Esophagus muscularis mucosa (tissue), 4 donors: ENCODE results near the gene UBE2R2. TPM values are rescaled to one million over a fixed set of nuclear protein-coding genes. Genes with fewer than 3 reads are reported as not detected.
"Not testable (repeated sequence)": the region's sequence is repeated elsewhere in the genome, so short reads cannot be mapped to it uniquely, and the experiment has no call there.

Experiments
- DNase-seq: peaks from one replicate; pipeline ENCODE4 v3.0.0-alpha.2; 2017; ENCODE audit errors: extremely low spot score
- H3K27ac ChIP-seq, 4 donors: fragments of 200-600 bp; sonication (generic); replicated peaks in 1 of 4; 1 replicate in 3 of 4; 2 replicates in 1 of 4; pipeline ENCODE4 v1.5.1; 2016 to 2019; ENCODE audit warnings: mild to moderate bottlenecking in 1 of 4
- H3K27me3 ChIP-seq, 4 donors: fragments of 200-600 bp; sonication (generic); one replicate each; pipeline versions ENCODE4 v1.5.1 to v1.6.0; 2016 to 2019
- H3K36me3 ChIP-seq, 4 donors: fragments of 200-600 bp; sonication (generic); one replicate each; pipeline ENCODE4 v1.5.1; 2016 to 2019
- H3K4me1 ChIP-seq, 4 donors: fragments of 200-600 bp; sonication (generic); one replicate each; pipeline ENCODE4 v1.5.1; 2016 to 2019
- H3K4me3 ChIP-seq, 4 donors: fragments of 200-600 bp; sonication (generic); 1 replicate in 2 of 4; 2 replicates in 2 of 4; pipeline ENCODE4 v1.5.1; 2016 to 2019; ENCODE audit warnings: mild to moderate bottlenecking in 4 of 4, moderate library complexity in 1 of 4
- H3K9me3 ChIP-seq, 4 donors: fragments of 200-600 bp; sonication (generic); 1 replicate in 3 of 4; 2 replicates in 1 of 4; pipeline ENCODE4 v1.5.1; 2016 to 2019
- EP300 ChIP-seq: sonication (generic); formaldehyde crosslinking; IDR thresholded peaks from one replicate; pipeline ENCODE4 v1.6.1; 2017; ENCODE audit warnings: antibody characterized with exemption
- POLR2A ChIP-seq: fragments of 450-650 bp; IDR thresholded peaks from one replicate; pipeline ENCODE4 v1.6.1; 2017; ENCODE audit warnings: antibody characterized with exemption, moderate library complexity, mild to moderate bottlenecking, low read depth
- POLR2AphosphoS5 ChIP-seq, 2 donors: sonication (generic); formaldehyde crosslinking; IDR thresholded peaks; one replicate each; pipeline ENCODE4 v1.6.1; 2017; ENCODE audit warnings: antibody characterized with exemption in 2 of 2
- WGBS: methylation state at CpG from one replicate; pipeline ENCODE4 v1.1.5; 2018; 5-methylcytosine and 5-hydroxymethylcytosine counted together
- intact Hi-C: fragments of 100-400 bp; cut with DNase I; formaldehyde crosslinking; loops from one replicate; pipeline ENCODE4 v1.15.1; 2023
- total RNA-seq, 4 donors: library from RNA; depleted of rRNA; stranded (reverse); fragments of >200 nt; gene quantifications; one replicate each; pipeline versions ENCODE4 v1.1.0 to v1.2.1, GENCODE V29; 2016
- TF ChIP-seq, protein P1 (sequence below), 3 experiments: fragments of 200-600 bp in 2 of 3; fragments of 450-650 bp in 1 of 3; sonication (generic) in 2 of 3; IDR thresholded peaks; one replicate each; pipeline ENCODE4 v1.5.1; 2017 to 2019; ENCODE audit warnings: antibody characterized with exemption in 3 of 3, mild to moderate bottlenecking in 2 of 3, moderate library complexity in 1 of 3

UBE2R2 gene
- total RNA-seq, 4 donors from 2014 or later = 27.8 to 45.1 (median 34.4) TPM

DNA sequence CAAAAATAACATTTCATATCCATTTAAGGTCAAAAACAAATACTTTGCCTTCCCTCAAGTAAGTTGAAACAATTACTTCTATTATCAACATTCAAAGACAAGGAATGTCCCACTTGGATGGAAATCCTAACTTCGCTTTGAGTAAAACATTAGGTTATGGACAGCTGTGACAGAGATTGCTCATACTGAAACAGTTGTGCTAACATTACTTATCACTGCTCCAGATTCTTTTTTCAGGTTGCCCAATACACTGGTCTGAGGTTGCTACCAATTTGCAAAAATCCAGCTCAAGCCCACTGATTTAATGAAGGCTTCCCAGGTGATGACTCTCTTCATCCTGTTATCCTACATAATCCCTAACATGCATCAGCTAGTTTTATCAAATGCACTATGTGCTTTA is 133.4 kb downstream of the UBE2R2 start:
- intact Hi-C loops = no loop called here

DNA sequence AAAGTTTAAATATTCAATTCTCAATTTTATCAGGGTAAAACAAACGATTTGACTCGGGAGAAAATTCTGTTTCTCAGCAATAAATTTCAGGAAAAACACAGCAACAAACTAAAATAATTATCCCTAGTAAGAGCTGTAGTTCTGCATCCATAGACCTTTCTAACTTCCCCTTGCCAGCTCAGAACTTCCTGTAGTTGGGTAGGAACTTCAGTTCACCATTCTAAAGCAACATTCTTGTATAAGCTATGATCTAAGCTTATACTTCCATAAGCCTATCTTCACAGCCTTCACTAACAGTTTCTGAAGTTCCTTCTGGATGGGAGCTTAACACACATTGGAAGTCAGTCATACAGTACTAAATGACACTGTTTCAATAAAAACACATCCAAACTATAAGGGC is 135.1 kb downstream of the UBE2R2 start:
- intact Hi-C loops = no loop called here
- Histone ChIP-seq H3K36me3 (peaks cover 9 to 56% (median 43%) of the 10 kb centered on the region in 4 donors), H3K27ac (no peak overlapping the region), H3K27me3 (no peaks in the 10 kb centered on the region), H3K4me3 (no peak overlapping the region), H3K9me3 (no peaks in the 10 kb centered on the region), H3K4me1 (peaks cover 3 to 6% (median 5%) of the 10 kb centered on the region in 4 donors)
- 80% methylated on average over 2 of the region's 2 CpGs for WGBS
- DNase-seq = no peak
- TF ChIP-seq, protein P1, sequence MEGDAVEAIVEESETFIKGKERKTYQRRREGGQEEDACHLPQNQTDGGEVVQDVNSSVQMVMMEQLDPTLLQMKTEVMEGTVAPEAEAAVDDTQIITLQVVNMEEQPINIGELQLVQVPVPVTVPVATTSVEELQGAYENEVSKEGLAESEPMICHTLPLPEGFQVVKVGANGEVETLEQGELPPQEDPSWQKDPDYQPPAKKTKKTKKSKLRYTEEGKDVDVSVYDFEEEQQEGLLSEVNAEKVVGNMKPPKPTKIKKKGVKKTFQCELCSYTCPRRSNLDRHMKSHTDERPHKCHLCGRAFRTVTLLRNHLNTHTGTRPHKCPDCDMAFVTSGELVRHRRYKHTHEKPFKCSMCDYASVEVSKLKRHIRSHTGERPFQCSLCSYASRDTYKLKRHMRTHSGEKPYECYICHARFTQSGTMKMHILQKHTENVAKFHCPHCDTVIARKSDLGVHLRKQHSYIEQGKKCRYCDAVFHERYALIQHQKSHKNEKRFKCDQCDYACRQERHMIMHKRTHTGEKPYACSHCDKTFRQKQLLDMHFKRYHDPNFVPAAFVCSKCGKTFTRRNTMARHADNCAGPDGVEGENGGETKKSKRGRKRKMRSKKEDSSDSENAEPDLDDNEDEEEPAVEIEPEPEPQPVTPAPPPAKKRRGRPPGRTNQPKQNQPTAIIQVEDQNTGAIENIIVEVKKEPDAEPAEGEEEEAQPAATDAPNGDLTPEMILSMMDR (IDR thresholded peaks at IDR 0.05) = no peak
- TF ChIP-seq POLR2A = no peak

More for the DNA sequence above, 133.4 kb downstream of the UBE2R2 start:
- TF ChIP-seq POLR2AphosphoS5 (IDR thresholded peaks at IDR 0.05) (no peak), POLR2A (no peak), EP300 (no peak)
- TF ChIP-seq, protein P1 (IDR thresholded peaks at IDR 0.05) = no peak
- peaks cover 9 to 47% (median 37%) of the 10 kb centered on the region in 4 donors for H3K36me3 ChIP-seq
- no peak overlapping the region for H3K27ac ChIP-seq
- no peaks in the 10 kb centered on the region for H3K27me3 ChIP-seq
- no peak overlapping the region for H3K4me3 ChIP-seq
- H3K4me1 ChIP-seq = peaks cover 8 to 17% (median 15%) of the 10 kb centered on the region in 4 donors
- WGBS = 95% methylated on average over 1 of the region's 1 CpG
- no peaks in the 10 kb centered on the region for H3K9me3 ChIP-seq
- no peak for DNase-seq

DNA sequence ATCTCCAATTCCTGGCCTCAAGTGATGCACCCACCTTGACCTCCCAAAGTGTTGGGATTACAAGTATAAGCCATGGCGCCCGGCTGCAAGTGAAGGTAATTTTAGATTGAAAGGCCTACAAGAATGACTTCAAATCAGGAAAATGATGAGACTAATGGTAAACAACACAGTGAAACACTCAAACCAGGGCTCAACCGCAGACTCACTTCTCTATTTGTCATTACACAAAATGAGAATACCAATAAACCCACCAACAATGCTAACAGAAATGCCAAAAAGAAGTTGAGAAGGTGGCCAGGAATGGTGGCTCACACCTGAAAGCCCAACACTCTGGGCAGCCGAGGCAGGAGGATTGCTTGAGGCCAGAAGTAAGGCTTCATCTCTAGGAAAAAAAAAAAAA is 139.6 kb downstream of the UBE2R2 start:
- TF ChIP-seq EP300 (no peak), POLR2AphosphoS5 (IDR thresholded peaks at IDR 0.05) (no peak), POLR2A (no peak)
- TF ChIP-seq, protein P1 (IDR thresholded peaks at IDR 0.05) = no peak
- intact Hi-C loops = no loop called here
- Histone ChIP-seq H3K27ac (no peak overlapping the region), H3K9me3 (no peaks in the 10 kb centered on the region), H3K36me3 (peaks cover 9 to 84% (median 52%) of the 10 kb centered on the region in 4 donors), H3K4me1 (no peaks in the 10 kb centered on the region), H3K27me3 (no peaks in the 10 kb centered on the region), H3K4me3 (no peak overlapping the region)
- DNase-seq = no peak
- 85% methylated on average over 4 of the region's 4 CpGs for whole genome bisulfite sequencing

DNA sequence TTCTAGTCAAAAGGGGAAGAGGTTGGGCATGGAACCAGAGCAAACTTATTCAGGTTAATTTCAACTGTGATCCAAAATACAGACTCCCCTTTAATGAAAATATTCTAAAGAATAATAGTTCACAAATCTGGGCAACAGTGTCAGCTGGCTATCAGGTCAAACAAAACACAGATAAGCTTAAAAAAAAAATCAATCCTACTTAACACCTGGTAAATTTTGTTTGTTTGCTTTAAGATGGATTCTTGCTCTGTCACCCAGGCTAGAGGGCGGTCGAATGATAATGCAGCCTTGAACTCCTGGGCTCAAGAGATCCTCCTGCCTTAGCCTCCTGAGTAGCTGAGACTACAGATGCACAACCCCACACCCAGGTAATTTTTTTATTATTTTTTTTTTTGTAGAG is 142.8 kb downstream of the UBE2R2 start:
- DNase-seq = no peak
- no peak for TF ChIP-seq POLR2A
- TF ChIP-seq, protein P1 (IDR thresholded peaks at IDR 0.05) = no peak
- no peak for TF ChIP-seq POLR2AphosphoS5 (IDR thresholded peaks at IDR 0.05)
- TF ChIP-seq EP300 = no peak
- Histone ChIP-seq H3K9me3 (no peaks in the 10 kb centered on the region), H3K36me3 (peaks cover 0 to 78% (median 46%) of the 10 kb centered on the region in 4 donors), H3K27ac (no peak overlapping the region), H3K4me1 (no peaks in the 10 kb centered on the region), H3K27me3 (no peaks in the 10 kb centered on the region), H3K4me3 (no peak overlapping the region)
- intact Hi-C loops = no loop called here
- 93% methylated on average over 2 of the region's 2 CpGs for WGBS

DNA sequence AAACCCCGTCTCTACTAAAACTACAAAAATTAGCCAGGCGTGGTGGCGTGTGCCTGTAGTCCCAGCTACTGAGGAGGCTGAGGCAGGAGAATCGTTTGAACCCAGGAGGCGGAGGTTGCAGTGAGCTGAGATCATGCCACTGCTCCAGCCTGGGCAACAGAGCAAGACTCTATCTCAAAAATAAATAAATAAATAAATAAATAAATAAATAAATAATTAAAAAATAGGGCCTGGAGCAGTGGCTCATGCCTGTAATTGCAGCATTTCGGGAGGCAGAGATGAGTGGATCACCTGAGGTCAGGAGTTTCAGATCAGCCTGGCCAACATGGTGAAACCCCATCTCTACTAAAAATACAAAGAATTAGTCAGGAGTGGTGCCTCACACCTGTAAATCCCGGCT is 145.5 kb downstream of the UBE2R2 start:
- intact Hi-C loops, H3K4me1 ChIP-seq: not testable (repeated sequence)
- WGBS = 84% methylated on average over 7 of the region's 7 CpGs

More for the DNA sequence above, 145.5 kb downstream of the UBE2R2 start:
- DNase-seq, H3K27ac ChIP-seq, H3K27me3 ChIP-seq, H3K9me3 ChIP-seq, H3K4me3 ChIP-seq: not testable (repeated sequence)
- peaks cover 0 to 64% (median 32%) of the 10 kb centered on the region in 4 donors for H3K36me3 ChIP-seq
